Left cardiac atrium (tissue), 4 donors: ENCODE measurements around the gene DNAJB8. TPM values are rescaled to one million over a fixed set of nuclear protein-coding genes. Genes with fewer than 3 reads are reported as not detected.
A peak's percentile ranks its signal among the peaks of the same experiment; 100 is the strongest.

Experiments used
- ATAC-seq, 2 donors: fragments of 200-7000 bp; cut with Tn5 transposase; one replicate each; pipeline ENCODE4 v1.9.1; 2020; ENCODE audit warnings: mild to moderate bottlenecking in 2 of 2, moderate library complexity in 2 of 2
- DNase-seq: peaks from one replicate; pipeline ENCODE4 v3.0.0-alpha.2; 2020
- intact Hi-C, 2 donors: fragments of 100-400 bp; cut with DNase I; formaldehyde crosslinking; loops; one replicate each; pipeline versions ENCODE4 v1.14.1 to v1.15.1; 2022 to 2023
- total RNA-seq, 2 donors: library from RNA; stranded (reverse); fragmentation: NEBNext Ultra II Directional; extraction: Animal tissue kit (Norgen Biotek cat#: 25700); gene quantifications; one replicate each; pipeline ENCODE4 v1.2.1, GENCODE V29; 2021
- donor health status: DM: no; HTN: yes; CAD: no.
- donor health status: DM: no; HTN: yes; CAD: no; lungs with severe emphysema.
- donor health status: DM: yes; HTN: yes; CAD: no.
- donor health status: Dilated cardiomyopathy.

The DNAJB8 gene
- total RNA-seq, 2 donors from 2014 or later, result not detected

GRCh38 chr3:128435561-128435960, 31.1 kb downstream of the DNAJB8 start:
- intact Hi-C loops, result no loop called here
- DNase-seq (no peak), ATAC-seq (no peak)

- DNase-seq (no peak), ATAC-seq (peak in 1 of 2 donors; percentile 36)
- intact Hi-C loops, result no loop called here
Measured at GRCh38 chr3:128435058-128435457, 31.6 kb downstream of the DNAJB8 start.

- intact Hi-C loops, result no loop called here
- ATAC-seq (no peak), DNase-seq (no peak)
Measured at GRCh38 chr3:128434524-128434923, 32.2 kb downstream of the DNAJB8 start.

- intact Hi-C loops, result no loop called here
- ATAC-seq (no peak), DNase-seq (no peak)
Measured at GRCh38 chr3:128433837-128434165, 32.9 kb downstream of the DNAJB8 start.

GRCh38 chr3:128432971-128433836, 33.5 kb downstream of the DNAJB8 start:
- ATAC-seq (peak; percentile 19 to 29), DNase-seq (no peak)
- intact Hi-C loops, result no loop called here

GRCh38 chr3:128432301-128432970, 34.3 kb downstream of the DNAJB8 start:
- no peak for DNase-seq
- ATAC-seq, result peak in 1 of 2 donors; percentile 18
- intact Hi-C loops, result no loop called here

GRCh38 chr3:128431803-128432300, 34.8 kb downstream of the DNAJB8 start:
- intact Hi-C loops, result no loop called here
- no peak for DNase-seq
- ATAC-seq, result no peak

- DNase-seq (no peak), ATAC-seq (no peak)
- intact Hi-C loops, result no loop called here
Measured at GRCh38 chr3:128430731-128431130, 36.0 kb downstream of the DNAJB8 start.

GRCh38 chr3:128430301-128430700, 36.4 kb downstream of the DNAJB8 start:
- intact Hi-C loops, result no loop called here
- no peak for DNase-seq
- no peak for ATAC-seq

- DNase-seq (no peak), ATAC-seq (no peak)
- intact Hi-C loops, result loop anchor here (5.0 to 10.0 kb wide), 4 partner anchors 68 to 178 kb away; no protein-coding TSS in a partner anchor
Measured at GRCh38 chr3:128429751-128430150, 36.9 kb downstream of the DNAJB8 start.

- no peak for ATAC-seq
- intact Hi-C loops, result loop anchor here (5.0 to 10.0 kb wide), 4 partner anchors 68 to 178 kb away; no protein-coding TSS in a partner anchor
- DNase-seq, result no peak
Measured at GRCh38 chr3:128429275-128429674, 37.4 kb downstream of the DNAJB8 start.

GRCh38 chr3:128427872-128428822, 38.5 kb downstream of the DNAJB8 start:
- DNase-seq (no peak), ATAC-seq (no peak)
- intact Hi-C loops, result loop anchor here (2.0 to 10.0 kb wide), 5 partner anchors 69 to 179 kb away; no protein-coding TSS in a partner anchor

GRCh38 chr3:128427175-128427857, 39.4 kb downstream of the DNAJB8 start:
- ATAC-seq (no peak), DNase-seq (no peak)
- intact Hi-C loops, result loop anchor here (2.0 to 10.0 kb wide), 5 partner anchors 69 to 180 kb away; no protein-coding TSS in a partner anchor

GRCh38 chr3:128426128-128426921, 40.4 kb downstream of the DNAJB8 start:
- intact Hi-C loops, result loop anchor here (2.0 to 10.0 kb wide), 5 partner anchors 70 to 181 kb away; no protein-coding TSS in a partner anchor
- ATAC-seq, result peak; percentile 91 to 93
- peak; percentile 51 for DNase-seq

GRCh38 chr3:128425846-128426127, 40.9 kb downstream of the DNAJB8 start:
- intact Hi-C loops, result loop anchor here (2.0 to 10.0 kb wide), 5 partner anchors 71 to 182 kb away; no protein-coding TSS in a partner anchor
- DNase-seq (no peak), ATAC-seq (no peak)

- ATAC-seq, result peak in 1 of 2 donors; percentile 14
- intact Hi-C loops, result loop anchor here (5.0 to 10.0 kb wide), 4 partner anchors 72 to 182 kb away; no protein-coding TSS in a partner anchor
- DNase-seq, result no peak
Measured at GRCh38 chr3:128425142-128425845, 41.4 kb downstream of the DNAJB8 start.

- DNase-seq (no peak), ATAC-seq (no peak)
- intact Hi-C loops, result loop anchor here (5.0 to 10.0 kb wide), 4 partner anchors 73 to 183 kb away; no protein-coding TSS in a partner anchor
Measured at GRCh38 chr3:128424508-128425069, 42.1 kb downstream of the DNAJB8 start.
